Breast epithelium (tissue), 3 donors: Measurements from ENCODE around the gene CCDC28B.

Experiments used
- CTCF ChIP-seq, 3 donors: fragments of 450-650 bp; IDR thresholded peaks; one replicate each; pipeline ENCODE4 v1.5.1; 2016 to 2017; ENCODE audit warnings: antibody characterized with exemption in 3 of 3, mild to moderate bottlenecking in 3 of 3, moderate library complexity in 3 of 3
- POLR2AphosphoS5 ChIP-seq, 3 donors: sonication (generic); formaldehyde crosslinking; IDR thresholded peaks; one replicate each; pipeline ENCODE4 v1.6.1; 2017; ENCODE audit warnings: antibody characterized with exemption in 3 of 3

- TF ChIP-seq CTCF (IDR thresholded peaks at IDR 0.05) (no peak), POLR2AphosphoS5 (IDR thresholded peaks at IDR 0.05) (no peak)
Measured at GRCh38 chr1:32224285-32224684, 23.9 kb downstream of the CCDC28B start.
